ENCODE measurements around the gene CRNKL1. TPM values are rescaled to one million over a fixed set of nuclear protein-coding genes. Genes with fewer than 3 reads are reported as not detected.

Gene CRNKL1
- total RNA-seq, 2 experiments from 2014 or later, result 17.8 to 25.0 TPM

DNA sequence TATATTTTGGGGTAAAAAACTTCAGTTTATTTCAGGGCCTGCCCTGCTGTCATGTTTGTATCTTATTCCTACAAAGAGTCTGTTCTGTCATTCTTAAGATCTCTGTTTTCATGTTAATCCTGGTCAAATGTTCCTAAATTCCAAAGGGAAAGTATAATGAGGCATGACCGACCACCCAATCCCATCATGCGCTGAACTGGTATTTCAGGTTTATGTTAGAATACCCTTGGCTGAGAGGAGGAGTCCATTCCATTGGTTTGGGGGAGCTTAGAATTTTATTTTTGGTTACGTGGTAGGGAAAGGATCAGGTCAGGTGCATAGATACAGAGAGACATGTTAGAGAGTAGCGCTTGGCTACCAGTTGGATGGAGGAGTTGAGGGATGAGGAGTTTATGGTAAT is 25.8 kb upstream of the CRNKL1 start:
- CTCF ChIA-PET, result no interaction called here
- no peak for ATAC-seq

GRCh38 chr20:20076297-20077065 is 24.2 kb upstream of the CRNKL1 start:
- Mint-ChIP-seq H3K27me3 (peaks cover 31% of the 10 kb centered on the region), H3K27ac (no peak overlapping the region), H3K9me3 (ENCODE audit: low read depth) (no peaks in the 10 kb centered on the region), H3K4me1 (no peaks in the 10 kb centered on the region), H3K36me3 (no peaks in the 10 kb centered on the region), H3K4me3 (no peak overlapping the region)
- no peak for DNase-seq
- ATAC-seq, result no peak
- CTCF ChIA-PET, result interaction anchor here (1.3 kb wide), 1 partner anchor 8 kb away, joined by 3 read pairs; no protein-coding TSS in a partner anchor

More for the DNA sequence above, 25.8 kb upstream of the CRNKL1 start:
- Mint-ChIP-seq H3K27me3 (peaks cover 44% of the 10 kb centered on the region), H3K4me3 (no peak overlapping the region), H3K4me1 (no peaks in the 10 kb centered on the region), H3K36me3 (no peaks in the 10 kb centered on the region), H3K27ac (no peak overlapping the region), H3K9me3 (ENCODE audit: low read depth) (no peaks in the 10 kb centered on the region)
- DNase-seq, result no peak

DNA sequence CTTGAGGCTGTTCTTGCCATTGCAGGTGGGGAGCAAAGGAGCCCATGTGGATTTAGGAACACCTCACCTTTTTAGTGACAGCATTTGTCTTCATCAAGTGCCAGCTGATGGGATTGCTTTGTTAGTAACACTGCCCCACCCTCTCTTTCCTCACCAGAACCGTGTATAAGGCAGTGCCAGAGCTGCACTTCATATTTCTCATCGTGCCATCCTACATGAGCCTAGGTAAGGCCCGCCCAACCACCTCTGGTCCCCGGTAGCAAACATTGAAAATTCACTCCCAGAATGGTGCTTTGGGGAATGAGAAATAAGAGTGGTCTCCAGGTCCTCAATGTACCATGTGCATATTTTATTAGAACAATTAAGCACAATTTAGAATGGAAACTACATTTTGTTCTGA is 22.8 kb upstream of the CRNKL1 start:
- Mint-ChIP-seq H3K4me1 (no peaks in the 10 kb centered on the region), H3K27me3 (peaks cover 26% of the 10 kb centered on the region), H3K27ac (no peak overlapping the region), H3K9me3 (ENCODE audit: low read depth) (no peaks in the 10 kb centered on the region), H3K36me3 (no peaks in the 10 kb centered on the region), H3K4me3 (no peak overlapping the region)
- DNase-seq (no peak), ATAC-seq (no peak)
- CTCF ChIA-PET, result interaction anchor here (1.3 kb wide), 1 partner anchor 9 kb away, joined by 3 read pairs; no protein-coding TSS in a partner anchor

- DNase-seq, result no peak
- no peak for ATAC-seq
- no peak overlapping the region for H3K4me3 Mint-ChIP-seq
- H3K36me3 Mint-ChIP-seq, result no peaks in the 10 kb centered on the region
- no peak overlapping the region for H3K27ac Mint-ChIP-seq
- H3K4me1 Mint-ChIP-seq, result no peaks in the 10 kb centered on the region
- CTCF ChIA-PET, result no interaction called here
- no peaks in the 10 kb centered on the region for H3K9me3 Mint-ChIP-seq (ENCODE audit: low read depth)
- H3K27me3 Mint-ChIP-seq, result peaks cover 23% of the 10 kb centered on the region
These were observed 21.6 kb upstream of the CRNKL1 start for GRCh38 chr20:20073801-20074371.

DNA sequence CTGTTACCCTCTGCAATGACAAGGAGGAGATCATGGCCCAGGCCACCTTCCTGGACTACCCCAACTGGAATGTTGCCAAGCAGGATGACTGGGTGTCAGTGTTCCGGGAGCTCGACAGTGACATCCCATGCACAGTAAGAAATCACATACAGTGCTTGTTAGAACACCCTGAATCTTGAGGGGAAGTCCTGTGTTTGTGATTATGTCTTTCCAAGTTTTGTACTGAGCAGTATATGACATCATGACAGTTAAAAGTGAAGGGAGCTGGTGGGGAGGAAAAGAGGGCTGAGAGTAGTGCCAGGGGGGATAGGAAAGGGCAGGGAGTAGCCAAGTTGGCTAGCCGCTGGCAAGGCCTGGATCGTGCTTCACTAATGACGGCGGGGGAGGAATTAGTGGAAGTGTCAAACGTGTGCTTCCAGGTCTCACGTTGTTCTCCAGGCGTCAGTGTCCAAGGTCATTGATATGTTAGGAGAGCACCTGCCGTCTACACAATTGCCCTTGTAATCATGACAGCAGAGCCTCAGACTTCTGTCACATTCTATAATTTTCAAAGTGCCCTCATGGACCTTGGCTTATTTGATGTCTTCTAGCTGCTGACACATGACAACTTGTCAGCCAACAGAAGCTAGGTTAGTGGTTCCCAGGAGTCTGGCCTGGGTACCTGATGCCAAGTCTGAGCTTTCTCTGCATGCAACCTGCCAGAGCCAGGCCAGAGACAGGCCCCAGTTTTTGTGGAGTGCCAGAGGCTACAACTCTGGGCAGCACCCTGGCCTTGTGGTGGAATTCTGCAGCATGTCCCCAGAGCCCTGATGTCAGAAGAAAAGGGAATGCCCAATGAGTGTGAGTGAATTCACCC is 18.8 kb upstream of the CRNKL1 start:
- Mint-ChIP-seq H3K36me3 (no peaks in the 10 kb centered on the region), H3K27ac (no peak overlapping the region), H3K9me3 (ENCODE audit: low read depth) (no peaks in the 10 kb centered on the region), H3K4me1 (no peaks in the 10 kb centered on the region), H3K4me3 (no peak overlapping the region), H3K27me3 (peaks cover 7% of the 10 kb centered on the region)
- DNase-seq (no peak), ATAC-seq (no peak)
- CTCF ChIA-PET, result no interaction called here

DNA sequence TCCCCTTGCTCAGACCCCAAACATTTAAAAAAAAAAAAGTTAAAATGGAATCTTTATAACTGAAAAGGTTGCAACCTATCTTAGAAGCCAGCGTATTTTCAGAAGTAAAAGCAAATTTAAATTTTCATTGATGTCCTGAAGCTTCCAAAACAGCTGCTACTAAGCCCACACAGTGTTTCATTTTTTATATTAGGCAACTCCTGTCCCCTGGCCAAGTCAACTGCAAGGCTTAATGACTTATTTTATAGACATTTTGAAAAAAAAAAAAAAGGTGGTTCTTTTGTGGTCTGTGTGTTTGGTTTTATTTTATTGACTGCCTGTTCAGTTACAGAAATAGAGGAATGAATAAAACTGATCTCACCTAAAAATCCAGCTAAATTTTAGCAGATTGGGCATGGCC is 13.1 kb upstream of the CRNKL1 start:
- no peaks in the 10 kb centered on the region for H3K9me3 Mint-ChIP-seq (ENCODE audit: low read depth)
- no peaks in the 10 kb centered on the region for H3K36me3 Mint-ChIP-seq
- DNase-seq (no peak), ATAC-seq (no peak)
- no peaks in the 10 kb centered on the region for H3K4me1 Mint-ChIP-seq
- H3K27ac Mint-ChIP-seq, result no peak overlapping the region
- peaks cover 22% of the 10 kb centered on the region for H3K27me3 Mint-ChIP-seq
- CTCF ChIA-PET, result no interaction called here
- no peak overlapping the region for H3K4me3 Mint-ChIP-seq

DNA sequence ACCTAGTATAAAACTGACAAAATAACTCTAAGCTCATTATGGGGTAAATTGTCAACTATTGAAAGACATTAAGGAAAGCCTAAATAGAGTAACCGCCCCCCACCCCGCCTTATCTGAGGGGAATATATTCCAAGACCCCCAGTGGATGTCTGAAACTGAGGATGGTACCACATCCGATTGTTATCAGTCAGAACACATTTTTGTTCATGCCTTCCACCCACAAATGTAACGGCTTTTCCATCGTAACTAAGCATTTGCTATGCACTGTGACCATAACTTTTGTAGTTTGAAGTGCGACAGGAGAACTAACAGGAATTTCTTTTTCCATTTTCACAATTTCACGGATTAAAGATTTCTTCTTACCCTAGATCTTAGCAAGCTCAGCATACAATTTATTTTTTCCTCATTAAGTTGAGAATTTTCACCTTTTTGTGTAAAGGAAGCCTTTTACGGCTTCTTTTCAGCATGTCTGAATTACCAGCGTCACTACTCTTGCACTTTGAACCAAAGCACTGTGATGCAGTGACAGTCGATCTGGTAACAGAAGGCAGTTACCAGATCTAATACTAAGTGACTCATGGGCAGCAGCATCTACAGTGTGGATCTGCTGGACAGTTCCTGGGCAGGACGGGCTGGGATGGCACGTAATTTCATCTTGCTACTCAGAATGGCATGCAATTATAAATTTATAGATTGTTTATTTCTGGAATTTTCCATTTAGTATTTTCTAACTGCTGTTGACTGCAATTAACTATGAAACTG is 11.9 kb upstream of the CRNKL1 start:
- ATAC-seq, result no peak
- no peaks in the 10 kb centered on the region for H3K9me3 Mint-ChIP-seq (ENCODE audit: low read depth)
- H3K36me3 Mint-ChIP-seq, result no peaks in the 10 kb centered on the region
- H3K4me3 Mint-ChIP-seq, result no peak overlapping the region
- H3K27me3 Mint-ChIP-seq, result peaks cover 22% of the 10 kb centered on the region
- DNase-seq, result no peak
- CTCF ChIA-PET, result no interaction called here
- H3K27ac Mint-ChIP-seq, result no peak overlapping the region
- no peaks in the 10 kb centered on the region for H3K4me1 Mint-ChIP-seq

DNA sequence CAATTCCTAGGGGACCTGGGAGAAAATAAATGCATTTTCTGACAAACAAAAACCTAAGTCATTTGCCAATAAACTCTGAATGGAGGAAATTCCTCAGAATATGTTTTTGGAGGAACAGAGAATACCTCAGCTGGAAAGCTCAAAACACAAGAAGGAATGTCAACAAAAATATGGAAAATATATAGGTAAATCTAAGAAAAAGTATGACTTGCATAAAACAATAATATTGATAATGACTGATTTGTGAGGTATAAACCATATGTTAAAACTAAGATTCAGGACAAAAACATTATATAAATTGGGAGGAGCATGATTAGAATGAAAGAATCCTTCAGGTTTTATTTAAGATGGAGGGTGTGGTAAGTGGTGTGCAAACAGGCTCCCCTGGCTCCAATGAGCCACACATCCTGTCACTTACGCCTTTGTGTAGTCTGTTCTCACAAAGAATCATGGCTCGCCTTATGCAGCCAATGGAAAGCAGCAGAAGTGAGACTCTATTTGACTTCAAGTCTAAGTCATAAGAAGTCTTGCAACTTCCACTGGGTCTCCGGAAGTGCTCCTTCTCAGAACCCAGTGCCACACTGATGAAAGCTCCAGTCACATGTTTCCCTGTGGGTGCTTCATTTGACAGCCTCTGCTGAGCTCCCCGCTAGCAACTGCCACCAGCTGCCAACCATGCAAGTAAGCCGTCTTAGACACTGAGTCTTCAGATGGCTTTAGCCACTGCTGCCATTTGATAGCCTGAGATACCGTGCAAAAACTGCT is 8.2 kb upstream of the CRNKL1 start:
- Mint-ChIP-seq H3K36me3 (no peaks in the 10 kb centered on the region), H3K27me3 (peaks cover 16% of the 10 kb centered on the region), H3K9me3 (ENCODE audit: low read depth) (no peaks in the 10 kb centered on the region), H3K4me1 (no peaks in the 10 kb centered on the region), H3K4me3 (no peak overlapping the region), H3K27ac (no peak overlapping the region)
- DNase-seq (no peak), ATAC-seq (no peak)
- CTCF ChIA-PET, result no interaction called here

DNA sequence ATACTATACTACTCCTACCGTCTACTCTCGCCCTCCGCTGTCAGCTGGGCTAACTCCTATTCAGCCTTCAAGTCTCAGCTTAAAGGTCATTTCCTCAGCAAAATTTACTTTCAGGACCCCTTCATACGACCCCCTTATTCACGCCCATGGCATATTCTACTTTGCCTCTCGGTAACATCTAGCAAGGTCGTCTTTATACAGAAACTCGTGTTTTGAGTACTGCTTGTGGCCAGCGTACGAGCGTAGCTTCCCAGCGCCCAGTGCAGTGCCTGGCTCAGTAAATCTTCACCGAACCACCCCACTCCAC is 546 bp downstream of the CRNKL1 start:
- no peak for DNase-seq
- peak; percentile 46 for ATAC-seq
- Mint-ChIP-seq H3K36me3 (peaks cover 26% of the 10 kb centered on the region), H3K4me3 (peak overlapping the region; percentile 97), H3K9me3 (ENCODE audit: low read depth) (no peaks in the 10 kb centered on the region), H3K27me3 (no peaks in the 10 kb centered on the region), H3K4me1 (peaks cover 22% of the 10 kb centered on the region), H3K27ac (peak overlapping the region; percentile 94)
- CTCF ChIA-PET, result interaction anchor here (0.7 to 2.6 kb wide), 7 partner anchors 18 to 1545 kb away, joined by 3 to 24 read pairs (median 3); partner anchors contain the start of gene NAA20

GRCh38 chr20:20039752-20040387 is 12.4 kb downstream of the CRNKL1 start:
- H3K36me3 Mint-ChIP-seq, result peaks cover 53% of the 10 kb centered on the region
- no peaks in the 10 kb centered on the region for H3K27me3 Mint-ChIP-seq
- no peak for DNase-seq
- no peak overlapping the region for H3K27ac Mint-ChIP-seq
- no peaks in the 10 kb centered on the region for H3K4me1 Mint-ChIP-seq
- H3K9me3 Mint-ChIP-seq (ENCODE audit: low read depth), result no peaks in the 10 kb centered on the region
- ATAC-seq, result no peak
- H3K4me3 Mint-ChIP-seq, result no peak overlapping the region
- CTCF ChIA-PET, result no interaction called here

DNA sequence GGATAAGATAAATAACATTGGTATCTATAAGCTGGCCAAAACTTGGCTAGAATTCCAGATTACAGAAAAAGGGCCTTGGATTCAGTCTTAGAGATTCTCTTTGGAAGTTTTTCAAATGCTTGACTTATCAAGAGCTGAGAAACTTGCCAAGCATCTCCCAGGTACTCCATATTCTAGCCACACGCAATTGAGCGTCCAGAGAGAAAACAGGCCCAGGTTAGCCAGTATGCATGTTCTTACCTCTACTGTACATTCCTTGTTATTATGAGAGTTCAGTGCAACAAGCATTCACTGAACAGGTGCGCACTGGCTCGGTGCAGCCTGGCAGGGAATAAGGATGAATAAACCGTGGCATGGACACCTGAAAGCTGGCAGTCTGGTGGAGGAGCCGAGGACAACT is 13.7 kb downstream of the CRNKL1 start:
- peaks cover 50% of the 10 kb centered on the region for H3K36me3 Mint-ChIP-seq
- H3K9me3 Mint-ChIP-seq (ENCODE audit: low read depth), result no peaks in the 10 kb centered on the region
- no peaks in the 10 kb centered on the region for H3K4me1 Mint-ChIP-seq
- H3K27me3 Mint-ChIP-seq, result no peaks in the 10 kb centered on the region
- no peak overlapping the region for H3K4me3 Mint-ChIP-seq
- no peak overlapping the region for H3K27ac Mint-ChIP-seq
- CTCF ChIA-PET, result no interaction called here
- no peak for DNase-seq
- ATAC-seq, result no peak

GRCh38 chr20:20037960-20038359 is 14.3 kb downstream of the CRNKL1 start:
- ATAC-seq (no peak), DNase-seq (no peak)
- Mint-ChIP-seq H3K36me3 (peaks cover 45% of the 10 kb centered on the region), H3K9me3 (ENCODE audit: low read depth) (no peaks in the 10 kb centered on the region), H3K27me3 (no peaks in the 10 kb centered on the region), H3K4me1 (no peaks in the 10 kb centered on the region), H3K4me3 (no peak overlapping the region), H3K27ac (no peak overlapping the region)
- CTCF ChIA-PET, result no interaction called here

All from activated CD8-positive, alpha-beta memory T cell treated with anti-CD3 and anti-CD28 coated beads, Interleukin-2, amount 10 ng/mL, durations not matched to agents 7 days and 5 days (primary cell).